HG02938 (cell line): ENCODE results near the gene NKAIN4.

Experiments used
- ATAC-seq: cut with Tn5 transposase; IDR thresholded peaks from one replicate; pipeline ENCODE4 v1.9.1; 2021; ENCODE audit warnings: mild to moderate bottlenecking, moderate library complexity; ENCODE audit not compliant: unreplicated experiment

Gene NKAIN4

DNA sequence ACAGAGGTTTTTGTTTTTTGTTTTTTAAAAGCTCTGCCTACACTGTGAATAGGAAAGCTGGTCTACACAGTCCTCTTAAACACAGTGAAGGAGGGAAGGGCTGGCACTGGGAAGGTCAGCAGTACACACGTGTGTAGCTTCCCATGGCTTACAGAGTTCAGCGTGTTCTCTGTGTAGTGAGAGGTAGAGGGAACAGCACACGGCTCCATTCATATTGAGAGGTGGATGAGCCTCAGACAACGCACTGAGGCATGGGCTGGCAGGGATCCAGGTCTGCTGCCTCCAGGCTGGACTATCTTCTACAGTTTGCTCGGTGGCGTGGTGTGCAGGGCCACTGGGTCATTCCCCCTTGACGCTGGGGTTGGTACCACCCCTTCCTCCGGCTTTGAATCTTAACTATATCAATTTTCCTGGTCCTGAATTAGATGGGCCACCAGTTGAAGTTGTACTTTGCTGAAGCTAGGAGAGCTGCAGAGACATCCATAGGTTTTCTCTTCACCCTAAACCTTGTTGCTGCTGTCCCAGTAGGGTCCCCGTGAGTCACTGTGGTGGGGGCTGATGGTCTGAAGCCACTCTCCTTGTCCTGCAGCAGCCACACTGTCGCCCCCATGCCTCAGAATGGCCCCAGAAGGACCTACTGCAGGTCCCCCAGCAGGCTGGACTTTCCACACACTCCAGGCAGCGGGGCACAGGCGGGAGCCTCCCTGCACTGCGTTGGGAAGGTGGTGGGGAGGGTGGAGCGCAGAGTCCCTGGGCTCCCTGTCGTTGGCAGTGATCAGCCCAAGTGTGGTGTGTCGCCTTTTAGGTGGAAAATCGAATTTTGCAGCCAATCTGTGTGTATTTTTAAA, 20.3 kb upstream of the NKAIN4 start:
- no peak for ATAC-seq

DNA sequence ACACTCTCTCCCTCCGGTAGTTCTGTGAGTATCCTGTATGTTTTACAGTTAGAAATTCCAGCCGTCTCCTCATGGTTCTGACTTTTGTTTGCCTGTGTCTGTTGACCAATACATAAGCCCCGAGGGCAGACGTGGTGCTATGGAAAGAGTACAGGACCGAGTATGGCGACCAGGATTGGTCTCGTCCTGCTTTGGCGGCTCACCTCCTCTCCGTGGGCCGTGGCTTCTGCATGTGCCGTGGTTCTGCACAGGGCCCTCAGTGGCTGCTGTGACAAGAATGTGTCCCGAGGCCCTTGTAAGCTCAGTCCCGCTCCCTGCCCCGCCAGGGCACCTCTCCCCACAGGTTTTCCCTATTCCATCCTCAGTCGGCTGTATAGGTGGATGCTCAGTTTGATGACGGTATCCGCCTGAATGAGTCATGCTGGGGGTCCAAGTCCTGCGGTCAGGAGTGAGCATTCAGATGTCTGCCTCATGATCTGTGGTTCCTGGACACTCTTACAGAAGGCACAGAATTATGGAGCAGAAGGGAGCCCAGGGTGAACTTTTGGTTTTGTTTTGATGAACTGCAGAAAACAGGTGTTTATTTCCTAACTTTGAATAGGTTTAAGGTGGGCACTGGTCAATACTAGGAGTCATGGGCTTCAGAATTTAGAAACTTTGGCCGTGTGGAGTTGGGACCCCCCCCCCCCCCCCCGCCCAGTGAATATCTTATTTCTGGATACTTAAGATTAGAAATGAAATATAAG, 19.5 kb upstream of the NKAIN4 start:
- no peak for ATAC-seq

DNA sequence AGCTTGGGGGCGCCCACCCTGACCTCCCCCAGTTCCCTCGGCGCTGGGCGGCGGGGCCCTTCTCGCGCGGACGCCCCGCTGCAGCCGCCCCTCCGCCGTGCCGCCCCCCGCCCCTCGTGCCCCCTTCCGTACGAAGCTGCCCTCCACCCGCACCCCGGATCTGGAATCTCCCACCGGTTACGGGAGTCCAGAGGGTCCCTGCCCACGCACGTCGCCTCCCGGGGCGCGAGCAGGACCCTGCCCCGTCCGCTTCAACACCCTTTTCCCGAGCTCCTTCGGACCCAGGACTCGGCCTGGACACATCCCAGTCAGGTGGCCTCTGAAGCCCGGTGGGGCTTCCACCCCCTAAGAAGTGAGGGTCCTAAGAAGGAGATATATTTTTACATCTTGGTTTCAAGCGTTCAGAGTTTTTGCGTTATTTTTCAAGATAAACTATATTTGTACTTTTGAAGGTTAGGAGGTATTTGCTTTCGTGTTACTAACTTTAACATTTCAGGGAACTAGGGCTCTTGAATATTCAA, 18.9 kb upstream of the NKAIN4 start:
- ATAC-seq: no peak

DNA sequence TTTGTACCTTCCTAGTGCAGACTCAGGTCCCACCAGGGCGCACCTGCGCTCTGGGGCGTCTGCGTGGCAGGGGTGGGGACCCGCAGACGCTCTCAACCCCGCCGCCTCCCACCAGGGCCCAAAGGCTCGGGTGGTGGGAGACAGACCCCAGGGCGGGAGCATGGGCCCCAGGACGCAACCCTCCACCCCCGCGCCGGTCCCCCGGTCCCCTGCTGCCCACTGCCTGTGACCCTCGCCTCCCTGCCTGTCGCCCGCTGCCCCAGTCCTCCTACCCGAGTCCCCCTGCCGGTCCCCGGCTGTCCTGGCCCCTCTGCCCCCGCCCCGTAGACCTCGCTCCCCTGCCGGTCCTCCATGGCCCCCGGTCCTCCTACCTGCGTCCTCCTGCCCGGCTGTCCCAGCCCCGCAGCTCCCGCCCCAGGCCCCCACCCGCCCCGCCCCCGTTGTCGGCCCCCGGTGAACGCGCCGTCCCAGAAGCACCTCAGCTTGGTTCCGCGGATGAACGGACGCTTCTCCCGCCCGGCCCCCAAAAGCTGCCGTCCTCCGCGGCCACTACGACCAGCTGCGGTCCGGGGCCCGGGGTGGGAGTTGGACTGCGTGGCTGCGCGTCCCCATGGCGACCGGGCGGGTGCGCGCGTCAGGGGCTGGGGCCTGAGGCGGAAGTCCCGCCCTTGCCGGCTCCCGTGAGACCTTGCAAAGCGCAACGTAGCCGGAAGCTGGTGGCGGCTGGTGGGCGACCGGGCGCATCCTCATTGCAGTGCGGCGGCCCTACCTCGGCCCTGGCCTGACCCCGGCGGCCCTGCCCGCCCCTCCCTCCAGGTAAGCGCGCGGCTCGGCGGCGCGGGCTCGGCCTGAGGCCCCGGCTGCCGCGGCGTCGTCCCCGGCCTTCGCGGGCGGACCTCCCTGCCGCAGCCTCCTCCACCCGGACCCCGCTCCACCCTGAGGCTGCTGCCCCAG, 18.1 kb upstream of the NKAIN4 start, which contains the start of gene ARFGAP1:
Gene ARFGAP1, plus strand, starts transcription at position 709 of the 954 bp plus-strand sequence. CDS start 2,768 bp downstream, outside the sequence.
- ATAC-seq: peak; percentile 75

DNA sequence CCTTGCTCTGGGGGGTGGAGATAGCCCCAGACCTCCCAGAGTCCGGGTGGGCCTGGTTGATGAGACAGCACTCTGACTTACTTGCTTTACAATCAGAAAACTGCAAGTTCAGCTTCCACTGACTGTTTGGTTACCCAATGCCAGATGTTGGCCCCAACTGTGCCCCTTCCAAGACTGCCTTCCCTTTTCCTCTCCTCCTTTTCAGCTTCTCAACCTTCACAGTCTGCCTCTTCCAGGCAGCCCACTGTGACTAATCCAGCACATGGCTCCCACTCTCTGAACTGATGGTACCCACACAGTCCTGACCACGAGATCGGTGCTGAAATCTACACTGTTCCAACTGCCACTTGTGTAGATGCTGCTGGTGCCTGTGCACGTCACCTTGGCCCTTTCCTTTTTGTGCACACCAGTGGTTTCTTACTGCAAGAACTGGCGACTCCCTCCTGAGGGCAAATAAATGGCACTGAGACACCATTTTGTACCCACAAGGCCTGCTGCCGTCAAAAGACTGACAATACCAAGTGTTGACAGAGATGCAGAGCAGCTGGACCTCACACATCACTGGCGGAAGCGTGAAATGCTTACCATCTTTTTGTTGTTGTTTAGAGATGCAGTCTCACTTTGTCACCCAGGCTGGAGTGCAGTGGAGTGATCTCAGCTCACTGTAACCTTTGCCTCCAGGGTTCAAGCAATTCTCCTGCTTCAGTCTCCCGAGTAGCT, 16.5 kb upstream of the NKAIN4 start:
- no peak for ATAC-seq

DNA sequence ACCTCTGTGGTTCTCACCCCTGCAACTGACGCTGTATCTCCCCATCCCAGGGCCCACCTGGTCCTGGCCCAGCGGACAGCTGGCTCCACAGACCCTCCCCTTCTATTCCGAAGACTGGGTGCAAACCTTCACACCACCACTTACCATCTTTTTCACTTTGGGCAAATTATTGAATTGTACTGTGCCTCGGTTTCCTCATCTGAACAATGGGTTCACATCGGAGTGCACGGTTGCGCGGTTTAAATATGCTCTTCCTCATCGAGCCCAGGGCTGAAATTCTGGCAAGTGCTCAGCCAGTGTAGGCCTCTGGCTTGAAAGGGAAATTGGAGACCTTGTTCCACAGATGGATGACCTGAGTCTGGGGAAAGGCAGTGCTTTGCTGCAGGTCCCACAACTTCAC, 15.5 kb upstream of the NKAIN4 start:
- no peak for ATAC-seq

DNA sequence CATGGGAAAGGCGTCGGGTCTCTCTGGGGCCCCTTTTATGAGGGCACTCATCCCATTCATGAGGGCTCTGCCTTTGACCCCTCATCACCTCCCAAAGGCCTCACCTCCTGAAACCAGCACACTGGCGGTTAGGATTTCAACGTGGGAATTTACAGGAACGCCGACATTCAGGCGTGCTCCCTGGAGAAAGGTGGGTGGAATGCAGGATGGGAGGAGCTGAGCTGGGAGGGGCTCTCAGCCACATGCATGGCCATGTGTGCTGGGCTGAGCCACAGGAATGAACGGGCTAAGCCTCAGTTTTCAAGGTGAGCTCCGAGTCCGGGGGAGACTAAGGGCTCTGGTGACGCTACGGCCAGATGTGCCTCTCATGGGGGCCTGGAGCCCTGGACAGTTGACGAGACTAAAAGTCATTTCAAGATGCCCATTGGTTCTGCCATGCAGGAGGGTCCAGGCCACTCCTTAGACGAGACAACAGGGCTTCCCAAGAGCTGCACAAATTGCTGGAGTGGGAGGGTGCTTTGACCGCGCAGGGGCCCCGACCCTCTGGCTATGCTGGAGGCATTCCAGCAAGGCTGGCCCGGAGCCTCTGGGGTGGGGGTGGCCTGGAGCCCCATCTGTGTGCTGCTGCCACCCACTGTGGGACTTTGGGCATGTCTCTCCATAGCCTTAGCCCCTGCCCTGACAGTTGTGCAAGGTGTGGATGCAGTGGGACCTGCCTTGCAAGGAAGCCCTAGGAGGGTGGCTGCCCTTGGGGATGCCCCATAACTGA, 14.6 kb upstream of the NKAIN4 start:
- ATAC-seq: no peak

DNA sequence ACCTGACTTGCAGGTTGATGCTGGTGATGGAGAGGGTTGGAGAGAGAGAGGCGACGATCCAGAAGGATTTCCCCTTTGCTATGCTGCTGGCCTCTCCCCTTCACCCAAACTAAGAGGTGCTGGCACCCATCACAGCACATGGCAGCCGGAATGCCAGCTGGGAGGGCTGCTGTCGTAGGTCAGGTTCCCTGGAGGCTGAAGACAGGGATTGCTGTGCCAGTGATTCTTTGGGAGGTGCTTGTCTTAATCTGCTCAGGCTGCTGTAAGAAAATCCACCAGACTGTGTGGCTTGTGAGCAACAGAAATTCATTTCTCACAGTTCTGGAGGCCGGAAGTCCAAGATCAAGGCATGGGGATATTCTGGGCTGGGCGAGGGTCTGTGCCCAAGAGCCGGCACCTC, 14.0 kb upstream of the NKAIN4 start:
- ATAC-seq: no peak

DNA sequence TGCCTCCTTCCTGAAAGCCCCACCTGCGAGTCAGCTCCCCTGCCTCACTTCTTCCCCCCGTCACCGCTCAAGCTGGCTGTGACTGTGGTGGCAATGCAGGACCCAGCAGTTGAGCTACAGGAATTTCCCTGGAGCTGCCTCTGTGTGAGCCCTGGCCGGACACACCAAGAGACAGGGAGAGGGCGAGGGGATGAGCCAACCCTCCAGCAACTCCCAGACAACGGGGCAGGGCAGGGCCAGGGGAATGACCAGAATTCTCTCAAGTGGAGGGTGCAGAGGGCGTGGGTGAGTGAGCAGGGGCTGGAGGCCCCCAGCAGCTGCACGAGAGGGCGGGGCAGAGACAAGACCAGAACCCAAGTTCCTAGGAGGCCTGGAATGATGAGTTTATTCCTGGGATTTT, 13.4 kb upstream of the NKAIN4 start:
- ATAC-seq: no peak

DNA sequence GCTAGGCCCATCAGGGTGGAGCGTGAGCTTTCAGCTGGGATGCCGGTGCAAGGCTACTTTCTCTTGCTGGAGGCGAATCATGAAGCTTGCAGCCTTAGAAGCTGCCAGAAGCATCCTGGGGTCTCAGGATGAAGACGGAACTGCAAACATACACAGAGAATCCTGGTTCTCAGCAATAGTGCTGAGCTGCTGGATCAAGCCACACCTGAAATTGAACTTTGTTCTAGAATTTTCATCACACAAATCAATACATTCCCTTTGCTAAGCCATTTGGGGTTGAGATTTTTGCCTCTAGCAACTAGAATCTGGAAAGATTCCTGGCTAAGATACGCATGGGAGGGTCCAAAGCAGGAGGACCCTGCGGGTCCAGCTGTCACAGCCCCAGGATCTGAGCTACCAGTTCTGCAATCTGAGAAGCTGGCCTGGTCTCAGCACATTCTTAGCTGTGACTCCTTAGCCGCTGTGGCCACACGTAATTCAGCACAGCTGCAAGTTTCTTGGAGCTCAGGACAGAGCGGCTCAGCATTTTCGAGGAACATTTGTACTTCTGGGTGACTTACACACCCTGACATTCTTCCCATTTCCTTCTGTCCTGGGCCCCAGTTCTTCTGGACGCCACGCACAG, 11.7 kb upstream of the NKAIN4 start:
- ATAC-seq: no peak

DNA sequence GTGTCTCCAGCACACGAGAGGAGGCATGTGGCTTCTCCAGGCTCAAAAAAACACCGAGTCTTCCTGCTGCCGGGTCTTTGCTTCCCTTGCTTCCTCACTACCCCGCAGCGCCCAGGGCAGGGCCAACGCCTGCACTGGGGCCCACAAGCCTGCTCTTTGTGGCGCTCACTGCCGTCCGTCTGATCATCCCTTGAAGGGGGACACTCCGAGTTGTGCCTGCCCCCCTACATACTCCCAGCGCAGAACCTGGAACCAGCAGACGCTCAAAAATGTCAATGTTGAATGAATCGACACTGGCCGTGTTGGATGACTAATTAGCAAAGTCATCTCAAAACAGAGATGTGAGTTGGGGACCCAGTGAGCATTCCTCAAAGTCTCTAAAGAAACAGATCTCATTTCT, 10.3 kb upstream of the NKAIN4 start:
- ATAC-seq: no peak

DNA sequence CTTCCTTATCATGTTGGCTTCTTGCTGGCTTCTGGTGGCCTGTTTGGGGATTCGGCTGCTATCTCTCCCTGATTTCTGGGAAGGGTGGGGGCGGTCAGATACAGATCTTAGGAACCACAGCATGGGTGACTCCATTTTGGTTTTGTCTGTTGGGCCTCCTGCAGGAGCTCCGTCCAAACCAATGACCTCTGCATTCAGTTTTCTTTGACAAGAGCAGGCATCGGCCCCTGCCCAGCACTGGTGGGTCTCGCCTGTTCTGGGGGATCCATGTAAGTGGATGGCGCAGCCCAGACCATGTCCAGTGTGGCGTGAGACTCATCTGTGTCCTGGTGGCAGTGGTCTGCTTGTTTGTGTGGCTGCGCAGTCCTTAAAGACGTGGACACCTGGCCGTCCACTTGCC, 9.7 kb upstream of the NKAIN4 start:
- ATAC-seq: no peak

DNA sequence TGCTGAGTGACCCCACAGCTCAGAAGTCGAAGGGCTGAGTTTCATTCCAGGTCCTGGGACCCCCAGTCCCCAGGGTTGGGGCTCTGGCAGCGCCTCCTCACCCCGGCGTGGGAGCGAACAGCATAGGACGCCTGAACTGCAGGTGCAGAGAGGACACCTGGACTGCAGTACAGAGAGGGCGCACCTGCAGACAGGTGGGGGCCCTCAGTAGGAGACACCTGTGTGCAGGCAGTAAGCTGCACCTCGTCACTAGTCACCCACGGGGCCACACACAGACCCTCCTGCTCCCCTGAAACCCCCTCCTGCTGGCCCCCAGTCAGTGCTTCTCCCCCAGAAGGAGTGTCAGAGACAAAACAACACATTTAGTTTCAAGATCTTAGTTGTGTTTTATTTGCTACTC, 8.6 kb upstream of the NKAIN4 start:
- no peak for ATAC-seq

DNA sequence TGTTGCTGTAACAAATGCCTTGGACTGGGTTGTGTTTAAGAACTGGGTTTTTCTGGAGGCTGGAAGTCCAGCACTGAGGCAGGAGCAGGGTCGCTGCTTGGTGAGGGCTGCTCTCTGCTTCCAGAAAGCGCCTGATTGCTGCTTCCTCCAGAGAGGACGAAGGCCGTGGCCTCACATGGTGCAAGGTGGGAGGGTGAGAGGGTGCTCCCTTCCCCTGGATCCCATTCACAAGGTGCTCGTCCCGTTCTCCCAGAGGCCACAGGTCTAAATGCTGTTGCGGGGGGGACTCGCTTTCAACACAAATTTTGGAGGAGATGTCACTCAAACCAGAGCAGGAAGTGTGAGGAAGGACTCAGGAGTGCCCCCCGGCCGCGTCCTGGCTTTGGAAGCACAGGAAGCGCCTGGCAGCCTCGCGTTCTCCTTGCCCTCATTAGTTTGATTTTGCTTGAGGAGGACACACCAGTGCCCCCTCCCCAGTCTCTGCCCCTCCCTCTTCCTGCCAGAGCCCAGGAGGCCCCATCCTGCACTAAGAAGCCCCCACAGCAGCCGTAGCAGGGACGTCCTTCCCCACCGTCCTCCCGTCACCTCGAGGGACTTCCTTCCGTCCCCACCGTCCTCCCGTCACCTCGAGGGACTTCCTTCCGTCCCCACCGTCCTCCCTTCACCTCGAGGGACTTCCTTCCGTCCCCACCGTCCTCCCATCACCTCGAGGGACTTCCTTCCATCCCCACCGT, 7.7 kb upstream of the NKAIN4 start:
- no peak for ATAC-seq

DNA sequence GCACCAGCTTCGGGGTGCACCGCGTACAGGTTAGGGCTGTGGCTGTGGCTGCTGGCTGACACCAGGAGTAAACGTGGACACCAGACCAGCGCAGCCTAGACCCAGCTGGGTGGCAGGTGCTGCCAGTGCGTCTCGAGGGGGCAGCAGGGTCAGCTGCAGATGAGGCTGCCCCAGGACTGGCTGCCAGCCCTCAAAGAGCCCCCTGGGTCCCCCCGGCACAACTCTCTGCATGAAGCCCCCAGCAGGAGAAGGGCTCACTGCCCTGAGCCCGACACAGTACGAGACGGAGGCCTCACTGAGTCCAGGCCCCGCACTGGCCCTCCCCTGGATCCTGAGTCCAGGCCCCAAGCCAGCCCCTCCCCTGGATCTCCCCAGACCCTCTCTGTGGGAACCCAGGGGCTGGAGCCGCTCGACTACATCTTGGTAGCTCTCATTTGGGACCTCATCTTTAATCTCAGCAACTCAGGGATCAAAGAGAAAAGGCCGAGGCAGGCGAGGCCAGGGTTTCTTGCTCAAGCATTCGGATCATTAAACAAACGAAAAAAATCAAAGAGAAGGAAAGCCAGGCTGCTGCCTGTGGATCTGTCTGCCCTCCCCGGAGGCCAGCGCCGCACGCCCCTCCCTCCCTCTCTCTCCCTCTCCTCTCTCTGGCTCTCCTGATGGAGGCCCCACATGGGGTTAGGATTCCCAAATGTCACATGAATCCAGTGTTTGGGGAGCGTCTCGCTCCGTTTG, 7.0 kb upstream of the NKAIN4 start:
- ATAC-seq: no peak

DNA sequence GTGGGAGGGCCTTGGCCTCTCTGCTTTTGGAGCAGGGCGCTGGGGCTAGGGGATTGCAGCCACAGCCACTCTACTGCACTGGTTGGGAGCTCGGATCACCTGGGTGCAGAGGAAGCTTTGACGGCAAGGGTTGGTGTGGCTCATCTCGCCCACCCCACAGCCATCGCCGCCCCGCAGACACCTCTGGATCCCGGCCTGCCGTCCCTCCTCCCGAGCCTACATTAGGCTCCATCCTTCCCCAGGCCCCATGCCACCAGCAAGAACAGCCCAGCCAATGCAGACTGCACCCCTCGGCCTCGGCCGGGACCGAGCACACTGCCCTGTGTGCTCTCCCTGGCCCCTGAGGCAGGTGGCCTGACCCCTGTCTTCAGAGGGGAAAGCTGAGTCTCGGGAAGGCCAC, 6.3 kb upstream of the NKAIN4 start:
- ATAC-seq: no peak

DNA sequence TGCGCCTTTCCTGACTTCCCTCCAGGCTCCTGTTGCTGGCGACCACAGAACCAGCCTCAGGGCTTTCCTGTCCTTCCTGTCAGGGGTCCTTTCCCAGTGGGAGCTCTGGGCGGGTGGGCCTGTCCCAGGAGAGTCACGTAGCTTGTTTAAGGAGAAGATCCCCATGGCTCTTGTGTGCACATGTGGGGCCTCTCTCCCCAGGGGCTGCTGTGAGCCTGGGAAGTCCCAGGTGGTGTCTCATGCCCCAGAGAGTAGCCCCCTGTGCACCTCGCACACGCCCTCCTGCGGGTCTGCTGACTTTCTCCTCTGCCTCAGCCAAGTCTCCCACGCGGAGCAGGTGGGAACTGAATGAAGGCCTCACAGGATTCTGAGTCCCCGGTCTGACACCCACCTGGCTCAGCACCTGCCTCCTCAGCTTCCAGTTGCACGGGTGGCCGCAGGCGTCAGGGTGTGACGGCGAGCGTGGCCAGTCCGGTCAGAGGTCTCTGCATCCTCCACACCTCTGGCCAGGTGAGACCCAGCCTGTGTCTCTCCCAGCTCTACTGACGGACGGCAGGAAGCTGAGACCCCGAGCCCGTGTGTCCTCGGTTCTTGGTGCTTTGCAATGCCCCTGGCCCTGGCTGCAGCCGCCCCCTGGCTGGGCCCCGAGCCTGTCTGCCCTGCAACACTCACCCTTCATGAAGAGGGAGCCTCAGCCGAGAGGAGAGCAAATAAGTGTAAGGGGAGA, 5.6 kb upstream of the NKAIN4 start:
- ATAC-seq: no peak
